Raji (cell line): ENCODE results near the gene FUZ.

Source experiments
- POLR2A ChIP-seq: IDR thresholded peaks from 2 replicates; pipeline ENCODE4 v1.6.1; 2011; ENCODE audit warnings: low read depth, low read length, control low read depth; ENCODE audit not compliant: insufficient read depth

FUZ gene

DNA sequence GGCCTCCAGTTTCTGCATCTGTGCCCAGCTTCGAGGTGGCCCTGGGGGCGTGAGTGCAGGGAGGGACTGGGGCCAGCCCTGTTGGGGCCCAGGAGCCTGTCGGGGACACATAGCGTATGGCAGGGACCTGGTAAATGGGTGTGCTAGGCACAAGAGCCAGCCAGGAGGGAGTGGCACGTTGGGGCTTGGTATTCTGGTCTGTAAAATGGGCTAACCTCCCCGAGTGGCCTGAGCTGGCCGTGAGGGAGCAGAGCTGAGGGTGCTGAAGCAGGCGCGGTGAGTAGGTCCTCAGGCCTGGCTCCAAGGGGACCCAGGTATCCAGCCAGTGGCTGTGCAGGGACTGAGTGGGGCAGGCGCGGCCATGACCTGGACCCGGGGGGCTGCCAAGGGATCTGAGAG, 42.2 kb upstream of the FUZ start:
- TF ChIP-seq POLR2A = 0 out of 2 replicates have a peak, but pooled peaks have one; percentile 25

DNA sequence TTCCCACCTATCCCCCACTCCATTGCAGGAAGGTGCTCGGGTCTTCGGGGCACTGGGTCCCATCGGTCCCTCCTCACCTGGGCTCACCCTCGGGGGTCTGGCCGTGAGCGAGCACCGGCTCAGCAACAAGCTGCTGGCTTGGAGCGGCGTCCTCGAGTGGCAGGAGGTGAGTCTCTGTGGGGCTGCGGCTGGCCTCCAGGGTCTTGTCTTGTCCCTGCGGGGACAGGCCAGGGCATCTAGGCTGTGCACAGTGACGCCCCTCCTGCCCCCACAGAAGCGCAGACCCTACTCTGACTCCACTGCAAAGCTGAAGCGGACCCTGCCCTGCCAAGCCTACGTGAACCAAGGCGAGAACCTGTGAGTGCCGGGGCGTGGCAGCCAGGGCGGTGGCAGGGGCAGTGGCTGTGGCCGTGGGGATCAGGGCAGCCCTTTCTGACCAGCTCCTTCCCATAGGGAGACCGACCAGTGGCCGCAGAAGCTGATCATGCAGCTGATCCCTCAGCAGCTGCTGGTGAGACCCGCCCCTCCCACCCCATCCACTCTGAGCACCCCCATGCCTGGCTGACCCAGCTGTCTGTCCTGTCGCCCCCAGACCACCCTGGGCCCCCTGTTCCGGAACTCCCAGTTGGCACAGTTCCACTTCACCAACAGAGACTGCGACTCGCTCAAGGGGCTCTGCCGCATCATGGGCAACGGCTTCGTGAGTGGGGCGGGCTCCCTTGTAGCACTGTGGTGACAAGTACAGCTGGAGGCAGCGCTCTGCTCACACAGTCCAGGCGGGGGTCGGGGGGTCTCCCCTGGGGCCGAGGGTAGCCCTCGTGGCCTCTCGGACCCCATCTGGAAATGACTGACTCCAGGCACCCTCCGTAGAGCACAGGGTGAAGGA, 41.5 kb upstream of the FUZ start:
- TF ChIP-seq POLR2A = no peak

DNA sequence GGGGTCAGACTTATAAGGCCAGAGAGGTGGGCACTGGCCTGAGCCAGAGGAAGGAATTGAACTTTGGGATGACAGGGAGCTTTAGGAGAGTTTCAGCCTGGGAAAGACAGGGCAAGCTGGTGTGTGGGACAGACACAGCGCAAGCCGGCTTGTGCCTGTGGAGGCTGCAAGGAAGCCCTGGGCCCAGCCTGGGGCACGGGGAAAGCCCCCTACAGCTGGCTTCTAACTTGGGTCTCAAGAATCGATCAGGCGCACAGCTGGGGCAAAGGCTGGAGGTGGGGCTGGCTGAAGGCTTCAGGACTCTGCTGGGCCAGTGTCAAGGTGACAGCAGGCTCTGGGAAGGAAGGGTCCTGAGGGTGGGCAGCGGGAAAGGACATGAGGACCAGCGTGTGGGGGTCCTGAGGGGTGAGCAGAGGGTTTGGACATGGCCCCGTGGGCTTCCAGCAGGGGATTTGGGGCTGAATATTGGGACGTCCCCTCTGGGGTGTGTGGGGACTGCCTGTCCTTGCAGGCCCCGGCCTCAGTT, 40.8 kb upstream of the FUZ start:
- no peak for TF ChIP-seq POLR2A

DNA sequence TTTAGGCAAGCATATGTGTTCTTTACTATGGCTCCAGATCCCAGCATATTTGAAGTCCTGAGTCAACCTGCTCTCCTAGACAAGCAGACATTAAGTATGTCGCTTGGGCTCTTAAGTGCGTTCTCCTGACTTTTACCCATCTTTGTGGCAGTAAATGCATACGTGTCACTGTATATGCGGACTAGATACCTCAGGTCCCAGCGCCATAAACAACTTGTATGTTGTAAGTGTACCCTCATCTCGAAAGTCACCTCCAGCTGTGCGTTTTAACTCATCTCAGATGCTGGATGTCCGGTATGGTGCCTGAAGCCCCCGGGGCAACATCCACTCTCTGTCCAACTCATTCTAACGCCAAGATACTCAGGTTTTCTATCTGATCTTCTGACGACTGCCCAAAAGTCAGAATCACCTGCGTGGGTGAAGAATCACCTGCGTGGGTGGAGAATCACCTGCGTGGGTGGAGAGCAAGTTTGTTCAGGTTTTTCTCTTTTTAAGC, 39.6 kb upstream of the FUZ start:
- no peak for TF ChIP-seq POLR2A

DNA sequence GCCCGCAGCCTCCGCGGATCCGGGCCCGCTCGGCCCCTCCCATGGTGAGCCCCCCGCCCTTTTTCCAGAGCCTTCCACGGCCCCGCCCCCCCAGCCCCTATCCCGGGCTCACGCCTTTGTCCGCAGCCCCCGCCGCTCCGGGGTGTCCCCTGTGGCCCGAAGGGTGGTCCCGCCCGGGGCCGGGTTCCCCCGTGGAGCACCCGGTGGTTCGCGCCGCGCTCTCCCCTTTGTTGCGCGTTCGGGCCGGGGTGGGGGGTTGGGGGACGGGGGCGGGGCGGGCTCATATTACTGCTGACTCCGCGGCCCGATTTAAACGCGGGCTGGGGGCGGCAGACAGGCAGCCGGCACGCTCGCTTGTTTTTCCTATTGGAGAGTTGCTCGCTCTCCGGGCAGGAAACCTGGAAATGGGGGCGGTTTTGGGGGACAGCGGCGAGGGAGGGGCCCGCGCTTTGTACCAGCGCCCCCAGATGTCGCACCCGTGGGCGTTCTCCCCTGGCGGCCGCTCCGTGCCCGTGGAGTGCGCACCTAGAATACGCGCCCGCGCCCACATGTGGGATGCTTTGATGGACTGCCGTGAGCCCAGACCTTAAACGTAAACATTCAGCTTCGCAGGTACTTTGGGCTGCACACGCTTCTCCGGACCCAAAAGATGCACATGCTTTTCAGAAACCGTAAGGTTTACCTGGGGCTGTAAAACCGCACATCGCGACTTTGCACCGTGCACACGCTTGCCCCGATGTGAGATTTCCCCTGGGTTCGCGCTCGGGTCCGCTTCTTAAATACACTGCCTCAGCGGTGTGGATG, 38.6 kb upstream of the FUZ start:
- TF ChIP-seq POLR2A = 0 out of 2 replicates have a peak, but pooled peaks have one; percentile 16

DNA sequence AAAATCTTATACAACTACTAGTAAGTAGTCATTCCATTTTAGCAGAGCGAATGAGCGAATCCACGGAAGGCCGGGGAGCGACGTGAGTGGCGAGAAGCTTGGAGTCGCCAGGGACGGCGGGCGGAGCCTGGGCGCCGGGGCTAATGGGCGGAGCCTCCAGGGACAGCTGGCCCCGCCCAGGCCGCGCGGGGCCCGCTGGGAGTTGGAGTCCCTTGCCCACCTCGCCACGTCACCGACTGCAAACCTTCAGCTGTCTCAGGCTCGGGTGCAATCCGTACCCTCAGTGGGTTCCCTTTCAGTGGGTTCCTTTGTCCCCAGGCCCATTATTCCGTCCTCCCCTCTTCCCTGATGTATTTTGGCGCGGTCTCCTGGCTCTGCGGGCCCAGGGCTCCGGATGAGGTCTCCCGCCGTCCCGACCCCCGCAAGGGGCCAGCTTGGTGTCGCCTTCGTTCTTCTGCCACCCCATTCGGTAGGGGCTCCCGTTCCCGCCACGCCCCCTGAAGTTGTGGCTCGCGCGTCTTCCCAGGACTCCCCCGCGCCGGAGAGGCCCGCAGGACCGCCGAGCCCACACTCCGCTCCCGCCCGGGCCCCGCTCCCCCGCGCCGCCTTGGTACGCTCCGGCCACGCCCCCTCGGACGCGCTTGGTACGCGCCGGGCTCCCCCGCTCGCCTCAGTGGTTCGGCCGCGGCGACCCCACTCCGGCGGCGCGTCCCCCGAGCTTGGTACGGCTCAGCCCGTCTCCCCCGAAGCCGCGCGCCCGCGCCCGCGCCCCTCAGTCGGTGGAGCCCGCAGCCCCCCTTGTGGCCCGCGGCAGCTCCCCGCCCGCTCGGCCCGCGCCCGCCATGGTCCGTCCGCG, 37.6 kb upstream of the FUZ start, which contains the start of gene PTOV1:
Gene PTOV1 (plus strand): TSS at position 673 of the 856 bp plus-strand sequence.
- peak; percentile 71 for TF ChIP-seq POLR2A

DNA sequence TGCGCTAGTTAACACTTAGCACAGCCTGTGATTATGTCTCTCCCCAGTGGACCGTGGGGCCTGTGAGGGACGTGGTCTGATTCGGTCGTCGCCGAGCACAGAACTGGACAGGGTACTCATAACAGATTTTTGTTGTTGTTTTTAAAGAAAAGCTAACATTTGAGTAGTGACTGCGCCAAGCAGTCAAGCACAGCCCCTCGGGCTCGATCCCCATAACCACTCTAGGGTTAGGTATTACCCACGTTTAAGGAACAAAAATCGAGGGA, 37.1 kb upstream of the FUZ start:
- no peak for TF ChIP-seq POLR2A

DNA sequence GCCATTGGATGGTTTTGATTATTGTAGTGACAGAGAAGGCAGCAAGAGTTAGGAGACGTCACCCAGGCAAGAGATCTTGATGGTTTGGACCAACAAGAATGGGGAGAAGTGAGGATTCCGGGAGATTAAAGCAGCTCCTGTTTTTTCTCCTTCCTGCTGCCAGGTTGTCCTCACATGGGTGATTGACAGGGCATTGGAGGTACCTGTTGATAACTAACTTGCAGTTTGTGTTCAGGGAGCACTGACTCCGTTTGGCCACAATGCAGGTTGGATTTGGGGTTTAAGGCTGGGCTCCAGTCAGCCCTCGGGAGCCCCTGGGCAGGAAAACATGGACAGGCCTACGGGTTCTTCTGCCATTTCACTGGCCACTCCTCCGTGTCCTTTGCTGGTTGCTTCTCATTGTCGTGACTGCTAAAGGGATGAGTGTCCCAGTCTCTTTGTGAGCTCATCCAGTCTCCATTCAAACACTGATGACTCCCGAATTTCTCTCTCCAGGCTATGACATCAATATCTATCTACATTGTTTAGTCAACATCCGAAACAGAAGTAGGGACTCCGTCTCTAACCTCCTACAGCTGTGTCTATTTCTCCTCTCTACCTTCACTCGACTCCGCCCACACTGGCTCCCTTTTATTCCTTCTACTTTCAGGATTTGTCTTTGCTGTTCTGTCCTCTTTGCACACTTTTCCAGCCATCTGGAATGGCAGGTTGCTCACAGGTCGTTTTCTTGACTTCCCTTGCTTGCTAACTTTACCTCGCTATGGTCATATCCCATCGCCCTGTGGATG, 36.5 kb upstream of the FUZ start:
- no peak for TF ChIP-seq POLR2A

DNA sequence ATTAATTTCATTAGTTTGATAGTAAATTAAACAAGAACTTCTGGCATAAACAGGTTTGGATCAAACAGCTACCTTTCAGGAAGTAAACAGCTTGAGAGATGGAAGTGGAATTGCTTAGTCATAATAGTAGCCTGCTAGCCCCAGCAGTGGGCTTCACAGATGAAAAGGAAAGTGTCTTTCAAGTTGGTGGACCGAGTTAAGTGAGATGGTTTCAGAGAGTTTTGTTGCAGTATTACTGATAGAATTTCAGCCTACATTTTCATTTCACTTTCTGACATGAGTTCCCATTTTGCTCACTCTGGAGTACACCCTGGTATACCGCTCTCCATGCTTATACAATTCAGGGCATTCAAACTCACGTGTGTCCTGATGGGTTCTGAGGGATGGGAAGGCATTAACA, 35.8 kb upstream of the FUZ start:
- TF ChIP-seq POLR2A = no peak

DNA sequence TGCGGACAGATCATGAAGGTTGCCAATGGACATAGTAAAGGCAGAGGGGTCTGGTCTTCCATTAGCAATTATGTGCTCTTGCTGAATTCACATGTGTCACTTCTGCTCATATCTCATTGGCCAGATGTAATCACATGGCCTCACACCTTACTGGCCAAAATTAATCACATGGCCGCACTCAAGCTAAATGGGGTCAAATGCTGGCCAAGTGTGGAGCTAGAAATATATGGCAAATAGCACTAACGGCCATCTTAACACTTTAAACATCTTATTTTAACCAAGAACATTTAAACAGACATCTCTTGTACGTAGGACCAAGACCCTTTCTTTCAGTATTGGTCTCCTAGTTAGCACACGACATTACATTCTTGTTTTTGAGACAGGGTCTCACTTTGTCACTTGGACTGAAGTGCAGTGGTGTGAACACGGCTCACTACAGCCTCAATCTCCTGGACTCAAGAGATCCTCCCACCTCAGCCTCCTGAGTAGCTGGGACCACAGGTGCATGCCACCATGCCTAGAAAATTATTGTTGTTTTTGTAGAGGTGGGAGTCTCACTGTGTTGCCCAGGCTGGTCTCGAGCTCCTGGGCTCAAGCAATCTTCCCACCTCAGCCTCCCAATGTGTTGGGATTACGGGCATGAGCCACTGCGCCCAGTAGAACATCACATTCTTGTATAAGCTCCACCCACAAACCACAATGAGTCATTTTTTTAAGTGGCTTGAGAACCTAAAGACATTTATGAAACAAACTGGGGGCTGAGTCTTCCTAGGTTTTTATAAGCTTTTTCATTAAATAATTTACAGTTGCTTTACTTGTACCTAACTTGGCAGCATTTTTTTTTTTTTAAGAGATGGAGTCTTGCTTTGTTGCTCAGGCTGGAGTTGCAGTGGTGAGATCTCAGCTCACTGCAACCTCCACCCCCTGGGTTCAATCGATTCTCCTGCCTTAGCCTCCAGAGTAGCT, 34.9 kb upstream of the FUZ start:
- TF ChIP-seq POLR2A = no peak

DNA sequence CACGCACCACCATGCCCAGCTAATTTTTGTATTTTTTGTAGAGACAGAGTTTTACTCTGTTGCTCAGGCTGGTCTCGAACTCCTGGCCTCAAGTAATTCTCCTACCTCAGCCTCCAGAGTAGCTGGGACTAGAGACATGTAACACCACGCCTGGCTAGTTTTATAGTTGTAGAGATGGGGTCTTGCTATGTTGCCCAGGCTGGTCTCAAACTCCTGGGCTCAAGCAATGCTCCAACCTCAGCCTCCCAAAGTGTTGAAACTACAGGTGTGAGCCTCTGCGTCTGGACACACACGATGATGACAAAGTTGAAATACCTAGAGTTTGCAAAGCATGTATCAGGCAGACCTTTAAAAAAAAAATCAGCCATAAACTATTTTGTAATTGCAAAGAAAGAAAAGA, 33.3 kb upstream of the FUZ start:
- no peak for TF ChIP-seq POLR2A

DNA sequence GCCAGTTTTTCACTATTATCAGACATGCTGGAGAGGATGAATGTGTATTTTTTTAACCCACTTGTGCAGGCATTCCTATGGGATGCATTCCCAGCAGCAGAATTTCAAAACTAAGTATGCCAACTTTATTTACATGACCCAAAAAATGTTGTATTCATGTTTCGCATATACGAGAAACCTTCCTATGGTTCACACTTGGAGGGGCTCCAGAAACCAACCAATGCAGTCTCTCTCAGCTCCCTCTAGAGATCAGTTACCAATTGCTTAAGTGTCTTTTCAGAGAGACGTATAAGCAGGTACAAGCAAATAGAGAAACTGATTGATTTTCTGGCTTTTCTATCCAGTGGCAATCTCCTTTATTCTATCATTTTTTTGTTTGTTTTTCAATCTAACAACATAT, 32.3 kb upstream of the FUZ start:
- TF ChIP-seq POLR2A = no peak
